Liver (tissue), 9 donors: ENCODE results near the gene SCD5. TPM values are rescaled to one million over a fixed set of nuclear protein-coding genes. Genes with fewer than 3 reads are reported as not detected.

Source experiments
- DNase-seq: peaks from one replicate; pipeline ENCODE4 v3.0.0-alpha.2; 2017; ENCODE audit warnings: low spot score
- H3K27ac ChIP-seq, 2 donors: one replicate each; pipeline ENCODE4 v1.7.0; 2013; ENCODE audit warnings: inconsistent platforms in 2 of 2, low read length in 2 of 2, control low read depth in 1 of 2, low read depth in 1 of 2, mild to moderate bottlenecking in 1 of 2
- H3K27me3 ChIP-seq, 4 donors: one replicate each; pipeline versions ENCODE4 v1.6.1 to v1.7.0; 2013; ENCODE audit warnings: low read length in 3 of 4, inconsistent platforms in 1 of 4, mild to moderate bottlenecking in 1 of 4, moderate library complexity in 1 of 4; ENCODE audit not compliant: control insufficient read depth in 4 of 4, insufficient read depth in 4 of 4
- H3K36me3 ChIP-seq, 4 donors: one replicate each; pipeline versions ENCODE4 v1.6.1 to v1.7.0; 2013; ENCODE audit warnings: low read length in 3 of 4, mild to moderate bottlenecking in 3 of 4, low read depth in 1 of 4, moderate library complexity in 1 of 4; ENCODE audit not compliant: control insufficient read depth in 4 of 4, insufficient read depth in 3 of 4
- H3K4me1 ChIP-seq, 4 donors: one replicate each; pipeline versions ENCODE4 v1.6.1 to v1.7.0; 2013; ENCODE audit warnings: low read length in 3 of 4, mild to moderate bottlenecking in 3 of 4, moderate library complexity in 1 of 4; ENCODE audit not compliant: control insufficient read depth in 4 of 4, insufficient read depth in 4 of 4
- H3K4me3 ChIP-seq, 3 donors: one replicate each; pipeline versions ENCODE4 v1.6.1 to v1.7.0; 2013; ENCODE audit warnings: low read length in 3 of 3, control low read depth in 1 of 3, low read depth in 1 of 3, mild to moderate bottlenecking in 1 of 3
- H3K9ac ChIP-seq, 2 donors: one replicate each; pipeline ENCODE4 v1.7.0; 2013; ENCODE audit warnings: low read length in 2 of 2, mild to moderate bottlenecking in 2 of 2, moderate library complexity in 2 of 2, control low read depth in 1 of 2, low read depth in 1 of 2
- H3K9me3 ChIP-seq, 4 donors: one replicate each; pipeline versions ENCODE4 v1.6.1 to v1.7.0; 2013; ENCODE audit warnings: low read length in 3 of 4; ENCODE audit not compliant: control insufficient read depth in 4 of 4
- ATF3 ChIP-seq: IDR thresholded peaks from 2 replicates; pipeline ENCODE4 v1.6.1; 2016; ENCODE audit warnings: antibody characterized with exemption
- CTCF ChIP-seq: fragments of 150-350 bp; IDR thresholded peaks from 2 replicates; pipeline ENCODE4 v1.5.1; 2017; ENCODE audit warnings: improper control_type of control experiment, low read depth, low read length; ENCODE audit not compliant: missing input control
- EGR1 ChIP-seq, 2 donors: IDR thresholded peaks; 2 replicates each; pipeline ENCODE4 v1.6.1; 2016 to 2018; ENCODE audit warnings: antibody characterized with exemption in 2 of 2, low read depth in 2 of 2
- FOXA2 ChIP-seq: IDR thresholded peaks from 2 replicates; pipeline ENCODE4 v1.6.1; 2016; ENCODE audit warnings: antibody characterized with exemption
- GABPA ChIP-seq, 2 donors: IDR thresholded peaks in 1 of 2; conservative IDR thresholded peaks in 1 of 2; 2 replicates each; pipeline ENCODE4 v1.6.1; 2016; ENCODE audit warnings: antibody characterized with exemption in 2 of 2, mild to moderate bottlenecking in 1 of 2, moderate library complexity in 1 of 2
- HNF4A ChIP-seq, 2 donors: conservative IDR thresholded peaks; 2 replicates each; pipeline ENCODE4 v1.6.1; 2016; ENCODE audit warnings: antibody characterized with exemption in 2 of 2, mild to moderate bottlenecking in 2 of 2
- HNF4G ChIP-seq: IDR thresholded peaks from 2 replicates; pipeline ENCODE4 v1.6.1; 2016; ENCODE audit warnings: antibody characterized with exemption
- JUND ChIP-seq, 2 donors: IDR thresholded peaks; 2 replicates each; pipeline ENCODE4 v1.6.1; 2016; ENCODE audit warnings: antibody characterized with exemption in 2 of 2
- MAX ChIP-seq: IDR thresholded peaks from 2 replicates; pipeline ENCODE4 v1.6.1; 2016; ENCODE audit warnings: antibody characterized with exemption
- NR2F2 ChIP-seq: IDR thresholded peaks from 2 replicates; pipeline ENCODE4 v1.6.1; 2016; ENCODE audit warnings: antibody characterized with exemption
- RAD21 ChIP-seq, 2 donors: IDR thresholded peaks; 2 replicates each; pipeline ENCODE4 v1.6.1; 2016; ENCODE audit warnings: antibody characterized with exemption in 2 of 2, mild to moderate bottlenecking in 2 of 2
- RXRA ChIP-seq, 2 donors: IDR thresholded peaks; 2 replicates each; pipeline ENCODE4 v1.6.1; 2017 to 2018; ENCODE audit warnings: antibody characterized with exemption in 2 of 2, mild to moderate bottlenecking in 1 of 2
- SP1 ChIP-seq: IDR thresholded peaks from 2 replicates; pipeline ENCODE4 v1.6.1; 2018; ENCODE audit warnings: antibody characterized with exemption, mild to moderate bottlenecking
- TAF1 ChIP-seq: conservative IDR thresholded peaks from 2 replicates; pipeline ENCODE4 v1.6.1; 2016; ENCODE audit warnings: antibody characterized with exemption, mild to moderate bottlenecking
- YY1 ChIP-seq: IDR thresholded peaks from 2 replicates; pipeline ENCODE4 v1.6.1; 2016; ENCODE audit warnings: antibody characterized with exemption, mild to moderate bottlenecking
- WGBS: extraction: QIAGEN DNeasy Blood & Tissue Kit; methylation state at CpG from one replicate; pipeline ENCODE4 v1.1.7; 2013; 5-methylcytosine and 5-hydroxymethylcytosine counted together
- polyA plus RNA-seq, 2 donors: library from polyadenylated mRNA; stranded (reverse) in 1 of 2; unstranded in 1 of 2; fragments of 200-250 nt in 1 of 2; fragments of >200 nt in 1 of 2; fragmentation: Nextera tagmentation in 1 of 2; extraction: Ambion mirVana in 1 of 2; gene quantifications; one replicate each; pipeline versions ENCODE4 v1.2.1 to v1.2.3, GENCODE V29; 2013 to 2015
- total RNA-seq, 2 donors: library from RNA; depleted of rRNA; stranded (reverse); fragments of >200 nt; gene quantifications; one replicate each; pipeline ENCODE4 v1.2.3, GENCODE V29; 2014
- donor health status: healthy.
- donor health status: healthy.
- donor health status: healthy.
- donor health status: healthy.
- donor health status: healthy.

Gene SCD5
- total and polyA plus RNA-seq, 4 donors, result 0.14 to 1.9 (median 0.57) TPM

- Histone ChIP-seq H3K36me3 (no peaks in the 10 kb centered on the region), H3K4me3 (no peak overlapping the region), H3K9ac (no peak overlapping the region), H3K9me3 (no peaks in the 10 kb centered on the region), H3K27me3 (no peaks in the 10 kb centered on the region), H3K27ac (no peak overlapping the region), H3K4me1 (no peaks in the 10 kb centered on the region)
- WGBS, result 87% methylated on average over 3 of the region's 3 CpGs
- no peak for DNase-seq
- TF ChIP-seq EGR1 (IDR thresholded peaks at IDR 0.05; ENCODE audit: low read depth in 2 of 2), result no peak
- no peak for TF ChIP-seq YY1
- TF ChIP-seq GABPA (IDR thresholded peaks at IDR 0.05 in 1 of 2, conservative IDR thresholded peaks at IDR 0.05 in 1 of 2), result no peak
- no peak for TF ChIP-seq HNF4G
- no peak for TF ChIP-seq HNF4A (conservative IDR thresholded peaks at IDR 0.05)
- TF ChIP-seq TAF1, result no peak
- no peak for TF ChIP-seq MAX
- no peak for TF ChIP-seq RAD21 (IDR thresholded peaks at IDR 0.05)
- no peak for TF ChIP-seq CTCF
- no peak for TF ChIP-seq JUND (IDR thresholded peaks at IDR 0.05)
- no peak for TF ChIP-seq SP1
- no peak for TF ChIP-seq FOXA2
Observed at GRCh38 chr4:82706349-82707000, 92.1 kb downstream of the SCD5 start.

GRCh38 chr4:82705928-82706300 lies 92.7 kb downstream of the SCD5 start:
- Histone ChIP-seq H3K9me3 (no peaks in the 10 kb centered on the region), H3K36me3 (no peaks in the 10 kb centered on the region), H3K27ac (no peak overlapping the region), H3K4me1 (no peaks in the 10 kb centered on the region), H3K27me3 (no peaks in the 10 kb centered on the region), H3K4me3 (no peak overlapping the region), H3K9ac (no peak overlapping the region)
- TF ChIP-seq YY1 (no peak), CTCF (no peak), ATF3 (no peak), SP1 (no peak), RXRA (IDR thresholded peaks at IDR 0.05) (no peak), EGR1 (IDR thresholded peaks at IDR 0.05; ENCODE audit: low read depth in 2 of 2) (no peak), NR2F2 (no peak)
- DNase-seq, result no peak
- WGBS, result 86% methylated on average over 1 of the region's 1 CpG
